Endothelial cell of hepatic sinusoid (primary cell): Measurements from ENCODE around the gene CTSE.
"Not testable (repeated sequence)": the region's sequence is repeated elsewhere in the genome, so short reads cannot be mapped to it uniquely, and the experiment has no call there.

Source experiments
- in situ Hi-C: cut with HindIII; loops from 2 replicates; pipeline ENCODE4 v1.10.0; 2017; ENCODE audit warnings: low sequenced_read_pairs

CTSE gene

GRCh38 chr1:206023695-206024094, at the start of gene CTSE:
CTSE (minus strand) TSS chr1:206023895; CDS start chr1:206023791, 104 bp downstream.
- in situ Hi-C loops = no loop called here

DNA sequence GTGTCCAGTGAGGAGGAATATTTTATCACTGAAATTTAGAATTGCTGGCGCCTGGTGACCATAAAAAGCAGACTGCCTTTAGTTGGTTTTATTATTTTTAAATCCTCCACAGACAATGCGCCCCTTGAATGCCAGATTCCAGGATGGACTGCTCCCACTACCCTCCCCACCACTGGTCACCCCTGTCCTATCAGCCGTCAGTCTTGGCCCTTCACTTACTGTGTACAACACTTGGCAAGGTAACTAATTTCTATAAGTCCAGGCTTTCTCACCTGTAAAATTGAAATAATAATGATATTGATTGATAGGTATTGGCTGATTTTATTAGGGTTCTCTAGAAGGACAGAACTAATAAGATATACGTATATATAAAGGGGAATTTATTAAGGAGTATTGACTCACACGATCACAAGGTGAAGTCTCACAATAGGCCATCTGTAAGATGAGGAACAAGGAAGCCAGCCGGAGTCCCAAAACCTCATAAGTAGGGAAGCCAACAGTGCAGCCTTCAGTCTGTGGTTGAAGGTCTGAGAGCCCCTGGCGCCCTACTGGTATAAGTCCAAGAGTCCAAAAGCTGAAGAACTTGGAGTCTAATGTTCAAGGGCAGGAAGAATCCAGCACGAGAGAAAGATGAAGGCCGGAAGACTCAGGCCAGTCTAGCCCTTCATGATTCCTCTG, 47.1 kb upstream of the CTSE start:
- in situ Hi-C loops = no loop called here

- in situ Hi-C loops = no loop called here
These were observed 44.6 kb upstream of the CTSE start for GRCh38 chr1:206068314-206068713.

GRCh38 chr1:206067486-206068227, 44.0 kb upstream of the CTSE start:
- in situ Hi-C loops = no loop called here

- in situ Hi-C loops = no loop called here
These were observed 42.9 kb upstream of the CTSE start for GRCh38 chr1:206066479-206067171.

DNA sequence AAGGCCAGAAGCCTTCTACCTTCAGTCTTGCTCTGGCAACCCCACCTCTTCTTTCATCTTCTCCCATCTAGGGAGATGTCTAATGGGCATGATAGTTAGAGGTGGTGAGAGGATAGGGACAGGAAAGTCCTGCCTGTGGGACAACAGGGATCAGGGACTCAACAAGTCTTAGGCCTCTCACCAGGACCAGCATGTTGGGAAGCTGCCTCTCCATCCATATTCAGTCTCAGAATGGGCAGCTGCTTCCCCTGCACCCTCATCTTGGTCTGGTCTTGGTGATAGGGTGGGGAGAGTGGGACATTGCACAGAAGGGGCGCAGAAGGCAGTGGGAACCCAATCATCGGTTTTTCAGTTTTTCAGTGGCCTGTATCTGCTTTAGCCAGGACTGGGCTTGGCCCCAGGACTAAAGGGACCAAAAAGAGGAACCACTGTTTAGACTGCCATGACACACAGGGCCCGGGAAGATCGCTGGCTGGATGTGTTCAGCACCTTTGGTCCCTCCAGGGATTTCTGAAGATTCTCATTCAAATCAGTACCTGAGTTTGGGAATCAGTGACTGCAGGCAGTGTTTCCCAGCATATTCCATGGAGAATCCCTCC, 42.0 kb upstream of the CTSE start:
- in situ Hi-C loops = no loop called here

DNA sequence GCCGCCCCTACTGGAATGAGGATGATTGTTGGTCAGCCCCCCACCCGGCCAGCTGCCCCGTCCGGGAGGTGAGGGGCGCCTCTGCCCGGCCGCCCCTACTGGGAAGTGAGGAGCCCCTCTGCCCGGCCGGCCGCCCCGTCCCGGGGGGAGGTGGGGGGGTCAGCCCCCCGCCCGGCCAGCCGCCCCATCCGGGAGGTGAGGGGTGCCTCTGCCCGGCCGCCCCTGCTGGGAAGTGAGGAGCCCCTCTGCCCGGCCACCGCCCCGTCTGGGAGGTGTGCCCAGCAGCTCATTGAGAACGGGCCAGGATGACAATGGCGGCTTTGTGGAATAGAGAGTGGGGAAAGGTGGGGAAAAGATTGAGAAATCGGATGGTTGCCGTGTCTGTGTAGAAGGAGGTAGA, 40.8 kb upstream of the CTSE start:
- in situ Hi-C loops = not testable (repeated sequence)

GRCh38 chr1:206064001-206064400, 40.3 kb upstream of the CTSE start:
- in situ Hi-C loops = not testable (repeated sequence)

DNA sequence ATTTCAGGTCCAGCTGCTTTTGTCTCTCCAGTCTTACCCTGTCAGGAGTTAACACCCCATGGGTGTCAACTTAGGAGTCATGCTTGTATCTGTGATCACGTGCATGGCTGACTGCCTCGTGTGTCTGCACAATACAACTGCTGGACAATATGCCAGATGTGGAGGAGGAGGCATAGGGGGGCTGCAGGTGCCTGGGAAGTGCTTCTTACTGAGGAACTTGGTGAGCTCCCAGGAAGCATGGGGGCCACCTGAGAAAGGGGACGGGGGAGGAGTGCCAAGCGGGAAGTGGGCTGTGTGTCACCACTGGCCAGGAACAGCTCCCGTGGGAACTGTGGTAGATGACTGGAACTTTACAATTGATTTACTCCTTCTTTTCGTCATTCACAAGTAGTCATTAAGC, 38.8 kb upstream of the CTSE start:
- in situ Hi-C loops = no loop called here

DNA sequence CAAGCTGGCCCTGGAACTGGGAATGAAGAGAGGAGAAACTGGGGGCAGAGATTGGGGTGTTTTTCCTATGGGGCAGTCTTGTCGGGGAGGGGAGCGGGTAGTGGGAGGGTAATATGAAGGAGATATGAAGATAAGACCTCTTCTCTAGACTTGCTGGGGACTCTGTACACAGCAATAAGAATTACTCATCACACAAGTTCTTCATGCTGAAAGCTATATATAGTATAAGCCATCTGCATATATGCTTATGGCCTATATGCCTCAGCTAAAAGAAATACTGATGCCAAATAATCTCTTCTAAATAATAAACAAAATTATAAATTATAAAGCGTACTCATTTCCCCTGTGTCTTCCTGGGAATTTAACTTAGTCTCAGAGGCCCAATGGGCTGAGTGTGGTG, 37.1 kb upstream of the CTSE start:
- in situ Hi-C loops = no loop called here

GRCh38 chr1:206059355-206059915, 35.7 kb upstream of the CTSE start:
- in situ Hi-C loops = no loop called here

- in situ Hi-C loops = no loop called here
These were observed 35.2 kb upstream of the CTSE start for GRCh38 chr1:206058927-206059292.

DNA sequence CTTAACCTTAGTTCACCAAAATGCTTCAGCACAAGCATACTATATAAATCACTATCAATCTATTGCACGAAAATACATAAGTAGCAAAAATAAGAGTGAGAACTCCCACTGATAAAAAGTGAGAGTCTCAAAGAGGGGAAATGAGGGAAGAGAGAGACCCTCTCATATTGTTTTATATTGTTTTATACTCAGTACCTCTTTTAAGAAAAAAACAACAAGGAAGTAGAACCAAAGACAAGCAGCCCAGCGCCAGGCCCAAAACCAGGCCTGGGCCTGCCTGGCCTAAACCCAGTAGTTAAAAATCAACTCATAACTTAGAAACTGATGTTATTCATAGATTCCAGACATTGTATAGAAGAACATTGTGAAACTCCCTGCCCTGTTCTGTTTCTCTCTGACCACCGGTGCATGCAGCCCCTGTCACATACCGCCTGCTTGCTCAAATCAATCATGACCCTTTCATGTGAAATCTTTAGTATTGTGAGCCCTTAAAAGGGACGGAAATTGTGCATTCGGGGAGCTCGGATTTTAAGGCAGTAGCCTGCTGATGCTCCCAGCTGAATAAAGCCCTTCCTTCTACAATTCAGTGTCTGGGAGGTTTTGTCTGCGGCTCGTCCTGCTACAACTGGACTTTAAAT, 34.7 kb upstream of the CTSE start:
- in situ Hi-C loops = not testable (repeated sequence)

- in situ Hi-C loops = not testable (repeated sequence)
These were observed 32.1 kb upstream of the CTSE start for GRCh38 chr1:206055639-206056323.

- in situ Hi-C loops = not testable (repeated sequence)
These were observed 31.5 kb upstream of the CTSE start for GRCh38 chr1:206055069-206055625.

DNA sequence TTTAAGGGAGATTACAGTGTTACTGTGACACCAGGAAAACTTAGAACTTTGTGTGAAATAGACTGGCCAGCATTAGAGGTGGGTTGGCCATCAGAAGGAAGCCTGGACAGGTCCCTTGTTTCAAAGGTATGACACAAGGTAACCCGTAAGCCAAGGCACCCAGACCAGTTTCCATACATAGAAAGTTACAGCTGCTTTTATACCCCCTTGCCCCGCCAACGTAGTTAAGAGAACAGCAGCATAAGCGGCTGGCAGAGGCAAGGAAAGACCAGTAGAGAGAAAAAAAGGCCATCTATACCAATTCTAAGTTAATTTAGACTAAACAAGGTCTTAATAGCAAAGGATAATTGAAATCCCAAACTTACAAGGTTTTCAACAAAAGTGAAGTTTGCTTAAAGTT, 29.9 kb upstream of the CTSE start:
- in situ Hi-C loops = not testable (repeated sequence)

- in situ Hi-C loops = not testable (repeated sequence)
These were observed 29.4 kb upstream of the CTSE start, which contains the start of gene RHEX for GRCh38 chr1:206052919-206053610. RHEX (plus strand) TSS chr1:206053173; CDS start chr1:206097829, 44,656 bp downstream.

DNA sequence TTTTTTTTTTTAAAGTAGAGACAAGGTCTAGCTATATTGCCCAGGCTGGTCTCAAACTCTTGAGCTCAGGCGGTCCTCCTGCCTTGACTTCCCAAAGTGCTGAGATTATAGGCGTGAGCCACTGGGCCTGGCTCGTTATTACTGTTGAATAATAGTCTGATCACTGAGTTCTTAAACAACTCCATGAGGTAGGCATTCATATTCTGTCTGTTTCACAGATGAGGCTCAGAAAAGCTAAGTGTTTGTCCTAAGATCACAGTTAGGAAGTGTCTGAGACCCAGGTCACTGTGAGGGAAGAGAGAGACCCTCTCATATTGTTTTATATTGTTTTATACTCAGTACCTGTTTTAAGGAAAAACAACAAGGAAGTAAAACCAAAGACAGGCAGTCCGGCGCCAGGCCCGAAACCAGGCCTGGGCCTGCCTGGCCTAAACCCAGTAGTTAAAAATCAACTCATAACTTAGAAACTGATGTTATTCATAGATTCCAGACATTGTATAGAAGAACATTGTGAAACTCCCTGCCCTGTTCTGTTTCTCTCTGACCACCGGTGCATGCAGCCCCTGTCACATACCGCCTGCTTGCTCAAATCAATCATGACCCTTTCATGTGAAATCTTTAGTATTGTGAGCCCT, 28.7 kb upstream of the CTSE start:
- in situ Hi-C loops = not testable (repeated sequence)
